PC-9 (cell line): ENCODE data around the gene MEMO1.

ENCODE experiments used
- EZH2 ChIP-seq: fragments of 200-600 bp; sonication (generic); IDR thresholded peaks from 2 replicates; pipeline ENCODE4 v1.8.0; 2017; ENCODE audit warnings: antibody characterized with exemption, low read depth
- TF ChIP-seq, protein P1 (sequence below): fragments of 200-600 bp; sonication (generic); conservative IDR thresholded peaks from 2 replicates; pipeline ENCODE4 v1.6.1; 2017; ENCODE audit warnings: mixed run types, antibody characterized with exemption, mild to moderate bottlenecking, moderate library complexity

DNA sequence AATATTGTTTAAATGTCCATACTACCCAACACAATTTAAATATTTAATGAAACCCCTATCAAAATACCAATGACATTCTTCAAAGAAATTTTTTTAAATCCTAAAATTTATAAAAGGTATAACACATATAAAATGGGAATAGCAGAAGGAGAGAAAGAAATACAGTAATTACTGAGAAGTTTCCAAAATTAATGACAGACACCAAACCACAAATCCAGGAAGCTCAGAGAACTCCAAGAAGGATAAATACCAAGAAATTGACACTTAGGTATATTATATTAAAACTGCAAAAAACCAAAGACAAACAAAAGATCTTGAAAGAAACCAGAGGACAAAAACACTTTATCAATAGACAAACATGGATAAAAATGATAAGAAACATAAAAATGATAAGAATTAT lies 101.1 kb downstream of the MEMO1 start:
- TF ChIP-seq, protein P1, sequence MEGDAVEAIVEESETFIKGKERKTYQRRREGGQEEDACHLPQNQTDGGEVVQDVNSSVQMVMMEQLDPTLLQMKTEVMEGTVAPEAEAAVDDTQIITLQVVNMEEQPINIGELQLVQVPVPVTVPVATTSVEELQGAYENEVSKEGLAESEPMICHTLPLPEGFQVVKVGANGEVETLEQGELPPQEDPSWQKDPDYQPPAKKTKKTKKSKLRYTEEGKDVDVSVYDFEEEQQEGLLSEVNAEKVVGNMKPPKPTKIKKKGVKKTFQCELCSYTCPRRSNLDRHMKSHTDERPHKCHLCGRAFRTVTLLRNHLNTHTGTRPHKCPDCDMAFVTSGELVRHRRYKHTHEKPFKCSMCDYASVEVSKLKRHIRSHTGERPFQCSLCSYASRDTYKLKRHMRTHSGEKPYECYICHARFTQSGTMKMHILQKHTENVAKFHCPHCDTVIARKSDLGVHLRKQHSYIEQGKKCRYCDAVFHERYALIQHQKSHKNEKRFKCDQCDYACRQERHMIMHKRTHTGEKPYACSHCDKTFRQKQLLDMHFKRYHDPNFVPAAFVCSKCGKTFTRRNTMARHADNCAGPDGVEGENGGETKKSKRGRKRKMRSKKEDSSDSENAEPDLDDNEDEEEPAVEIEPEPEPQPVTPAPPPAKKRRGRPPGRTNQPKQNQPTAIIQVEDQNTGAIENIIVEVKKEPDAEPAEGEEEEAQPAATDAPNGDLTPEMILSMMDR = no peak
- TF ChIP-seq EZH2 = no peak
